Frontal cortex (tissue), 4 donors: Measurements from ENCODE around the gene ASAP3. TPM values are rescaled to one million over a fixed set of nuclear protein-coding genes. Genes with fewer than 3 reads are reported as not detected.

Experiments used
- DNase-seq, 2 donors: peaks; one replicate each; pipeline ENCODE4 v3.0.0; 2012; ENCODE audit warnings: low spot score in 2 of 2
- FAIRE-seq: peaks from 2 replicates; lab custom pipeline; 2012; peaks lifted over from hg19 to GRCh38; lab: Jason Lieb, UNC
- total RNA-seq: library from RNA; depleted of rRNA; stranded (reverse); fragments of >200 nt; gene quantifications from one replicate; pipeline ENCODE4 v1.2.3, GENCODE V29; 2014
- donor health status: control.
- donor health status: control.
- donor health status: control.

Gene ASAP3
- total RNA-seq, 1 donor from 2014 or later, result 7.7 TPM

DNA sequence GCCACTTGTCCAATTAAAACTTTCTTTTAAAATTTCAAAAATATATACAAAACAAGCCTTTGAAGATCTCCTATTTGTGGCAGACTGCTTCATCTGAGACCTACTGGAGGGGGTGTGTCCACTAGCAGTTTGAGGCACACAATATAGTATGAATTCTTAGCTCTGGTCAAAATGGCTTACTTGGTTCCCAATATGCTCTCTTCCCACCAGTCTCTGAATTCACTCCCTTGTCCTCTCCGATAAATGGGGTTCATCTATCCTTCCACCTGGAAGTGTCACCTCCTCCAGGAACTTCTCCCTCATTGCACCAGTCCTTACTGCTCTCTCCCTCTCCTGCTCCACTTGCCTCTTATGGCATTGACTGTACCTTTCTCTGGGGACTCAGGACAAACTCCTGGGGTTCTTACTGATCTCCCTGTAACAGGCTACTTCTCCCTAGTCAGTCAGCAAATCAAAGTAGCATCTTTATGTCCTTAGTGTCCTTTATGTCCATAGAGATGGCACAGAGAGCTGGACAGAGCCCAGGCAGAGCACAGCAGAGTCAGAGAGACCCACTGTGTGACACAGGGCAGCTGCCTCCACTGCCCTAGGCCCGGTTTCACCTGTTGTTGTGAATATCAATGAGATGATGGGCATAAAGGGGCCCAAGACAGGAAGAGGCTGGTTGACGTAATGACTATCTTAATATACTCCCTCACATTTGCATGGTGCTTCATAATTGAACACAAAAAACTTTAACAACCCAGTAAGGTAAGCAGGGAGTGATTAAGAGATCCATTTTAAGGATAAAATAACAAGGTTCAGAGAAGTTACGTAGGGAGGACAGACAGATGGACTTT, 3.6 kb downstream of the ASAP3 start:
- FAIRE-seq (no peak), DNase-seq (no peak)

DNA sequence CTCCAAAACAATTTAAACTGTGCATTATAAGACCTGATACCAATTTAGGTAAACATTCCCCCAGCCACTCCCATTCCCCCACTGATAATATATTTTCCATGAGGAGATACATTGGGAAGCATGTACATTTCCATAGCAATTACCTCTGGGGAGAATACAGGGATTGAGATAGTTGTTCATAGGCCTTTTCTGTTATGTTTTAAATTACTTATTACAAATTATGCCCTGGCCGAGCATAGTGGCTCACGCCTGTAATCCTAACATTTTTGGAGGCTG, 4.4 kb downstream of the ASAP3 start:
- DNase-seq (no peak), FAIRE-seq (no peak)

DNA sequence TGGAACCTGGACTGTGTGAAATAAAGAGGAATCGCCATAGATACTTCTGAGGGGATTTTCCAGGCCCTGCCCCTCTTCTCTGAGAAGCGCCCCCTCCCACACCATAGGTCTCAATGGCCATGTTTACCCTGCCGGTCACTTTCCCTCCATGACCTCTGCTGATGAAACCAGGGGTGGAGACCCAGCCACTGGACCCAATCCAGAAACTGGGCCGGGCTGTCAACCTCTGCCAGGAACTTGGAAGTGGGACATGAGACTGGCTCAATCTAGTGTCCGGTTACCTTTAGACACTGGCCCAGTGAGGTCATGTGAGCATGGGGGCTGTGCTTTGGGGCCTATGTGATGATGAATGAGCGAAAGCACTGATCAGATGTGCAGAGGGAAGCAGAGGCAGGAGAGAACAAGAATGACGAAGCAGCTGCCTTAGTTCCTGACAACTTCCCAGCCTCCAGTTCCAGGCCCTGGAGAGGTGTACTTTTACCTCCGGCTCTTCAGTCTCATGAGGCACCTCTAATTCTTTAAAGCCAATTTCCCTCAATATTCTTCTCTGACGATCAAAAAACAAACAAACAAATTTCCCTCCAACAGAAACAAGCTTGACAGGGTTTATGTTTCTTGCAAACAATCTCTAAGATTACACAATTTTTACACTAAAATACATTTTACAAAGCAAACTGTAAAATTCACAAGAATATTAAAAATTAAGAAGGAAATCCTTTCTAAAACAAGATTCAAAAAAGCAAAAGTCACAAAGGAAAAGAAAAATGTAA, 4.9 kb downstream of the ASAP3 start:
- FAIRE-seq (no peak), DNase-seq (no peak)

DNA sequence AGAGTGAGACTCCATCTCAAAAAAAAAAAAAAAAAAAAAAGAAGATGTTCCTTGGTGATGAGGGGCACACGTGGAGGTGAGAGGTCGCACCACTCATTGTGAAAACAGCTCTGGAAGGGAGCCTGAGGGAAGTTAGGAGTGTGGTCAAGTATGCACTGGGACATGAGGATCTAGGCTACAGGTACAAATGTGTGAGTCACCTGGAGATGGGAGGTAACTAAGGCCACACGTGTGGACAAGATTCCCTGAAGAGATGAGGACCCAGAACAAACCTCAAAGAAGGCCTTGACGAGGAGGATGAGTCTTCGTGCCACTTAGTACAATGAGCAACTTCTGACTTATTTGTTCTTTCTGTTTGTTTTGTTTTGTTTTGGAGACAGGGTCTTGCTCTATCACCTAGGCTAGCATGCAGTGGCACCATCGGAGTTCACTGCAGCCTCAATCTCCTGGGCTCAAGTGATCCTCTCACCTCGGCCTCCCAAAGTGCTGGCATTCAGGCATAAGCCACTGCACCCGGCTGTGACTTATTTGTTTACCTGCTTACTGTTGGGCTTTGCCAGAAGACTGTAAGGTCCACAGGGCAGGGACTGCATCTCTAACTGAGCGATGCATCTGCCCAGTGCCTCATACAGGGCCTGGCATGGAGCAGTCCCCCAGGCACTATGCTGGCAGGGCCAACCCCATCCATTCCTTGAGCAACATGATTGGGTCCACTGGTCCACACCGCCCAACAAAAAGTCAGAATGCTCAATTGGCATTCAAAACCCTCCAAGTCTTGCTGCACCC, 6.4 kb downstream of the ASAP3 start:
- FAIRE-seq, result no peak
- DNase-seq, result no peak

DNA sequence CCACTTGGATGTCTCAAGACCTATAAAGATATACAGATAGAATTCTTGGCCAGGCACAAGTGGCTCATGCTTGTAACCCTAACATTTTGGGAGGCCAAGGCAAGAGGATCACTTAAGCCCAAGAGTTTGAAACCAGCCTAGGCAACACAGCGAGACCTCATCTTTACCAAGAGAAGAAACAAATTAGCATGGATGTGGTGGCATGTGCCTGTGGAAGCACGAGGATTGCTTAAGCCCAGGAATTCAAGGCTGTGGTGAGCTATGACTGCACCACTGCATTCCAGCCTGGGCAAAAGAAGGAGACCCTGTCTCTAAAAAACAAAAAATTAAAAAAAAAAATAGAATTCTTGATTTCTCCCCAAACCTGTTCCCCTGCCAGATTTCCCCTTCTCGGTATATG, 8.3 kb downstream of the ASAP3 start:
- DNase-seq, result no peak

DNA sequence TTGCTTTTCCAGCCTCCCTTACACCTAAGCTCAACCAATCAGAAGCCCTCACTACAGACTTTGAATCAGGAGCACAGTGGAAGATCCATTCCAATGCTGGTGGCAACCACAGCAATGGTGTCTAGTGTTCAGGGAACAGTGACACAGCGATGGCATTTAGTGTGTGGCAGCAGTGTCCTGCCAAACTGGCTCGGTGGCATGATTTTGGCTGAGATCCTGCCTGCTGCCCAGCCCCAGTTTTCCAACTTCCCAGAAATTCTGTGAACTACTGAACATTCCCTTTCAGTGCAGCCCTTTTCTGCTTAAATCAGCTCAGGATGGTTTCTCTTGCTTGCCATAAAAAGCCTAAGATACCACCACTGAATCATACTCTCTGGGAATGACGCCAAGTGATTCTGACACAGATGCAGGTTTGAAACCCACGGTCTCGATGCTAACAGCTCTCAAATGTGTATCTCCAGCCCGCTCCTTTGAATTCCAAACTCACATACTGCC, 8.8 kb downstream of the ASAP3 start:
- no peak for FAIRE-seq
- DNase-seq, result no peak

More for the DNA sequence above, 8.3 kb downstream of the ASAP3 start:
- FAIRE-seq, result no peak

DNA sequence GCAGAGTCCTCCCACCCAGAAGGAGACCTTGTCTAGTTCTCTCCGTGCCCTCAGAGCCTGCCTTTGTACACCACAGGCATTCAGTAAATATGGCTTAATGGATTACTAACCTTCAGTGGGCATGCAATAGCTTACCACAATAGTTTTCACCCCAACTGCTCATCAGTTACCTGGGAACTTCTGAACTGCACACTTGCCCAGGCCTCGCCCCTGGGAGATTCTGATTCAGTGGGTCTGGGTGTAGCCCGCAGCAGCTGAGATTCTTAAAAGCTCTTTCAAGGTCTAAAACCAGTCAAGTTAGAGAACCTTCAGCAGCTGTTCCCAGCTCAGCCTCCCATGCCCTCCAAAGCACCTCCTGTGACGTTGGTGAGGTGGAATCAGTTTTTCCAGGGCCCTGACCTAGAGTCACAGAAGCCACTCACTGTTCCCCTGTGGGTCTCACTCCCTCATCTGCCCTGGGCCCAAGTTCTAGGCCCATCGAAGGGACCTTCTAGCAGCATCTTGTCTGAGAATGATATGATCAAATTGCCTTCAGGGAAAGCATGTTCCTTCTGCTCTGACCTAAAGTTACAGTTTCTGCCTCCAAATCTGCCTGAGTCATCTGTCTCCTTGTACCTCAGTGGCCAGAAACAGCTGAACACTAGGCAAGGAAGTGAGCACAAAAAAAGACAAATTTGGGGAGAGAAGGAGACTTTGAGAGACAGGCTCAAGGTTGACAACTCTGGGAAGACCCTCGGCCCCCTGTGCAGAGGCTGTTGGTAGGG, 10.8 kb downstream of the ASAP3 start:
- no peak for DNase-seq
- no peak for FAIRE-seq

DNA sequence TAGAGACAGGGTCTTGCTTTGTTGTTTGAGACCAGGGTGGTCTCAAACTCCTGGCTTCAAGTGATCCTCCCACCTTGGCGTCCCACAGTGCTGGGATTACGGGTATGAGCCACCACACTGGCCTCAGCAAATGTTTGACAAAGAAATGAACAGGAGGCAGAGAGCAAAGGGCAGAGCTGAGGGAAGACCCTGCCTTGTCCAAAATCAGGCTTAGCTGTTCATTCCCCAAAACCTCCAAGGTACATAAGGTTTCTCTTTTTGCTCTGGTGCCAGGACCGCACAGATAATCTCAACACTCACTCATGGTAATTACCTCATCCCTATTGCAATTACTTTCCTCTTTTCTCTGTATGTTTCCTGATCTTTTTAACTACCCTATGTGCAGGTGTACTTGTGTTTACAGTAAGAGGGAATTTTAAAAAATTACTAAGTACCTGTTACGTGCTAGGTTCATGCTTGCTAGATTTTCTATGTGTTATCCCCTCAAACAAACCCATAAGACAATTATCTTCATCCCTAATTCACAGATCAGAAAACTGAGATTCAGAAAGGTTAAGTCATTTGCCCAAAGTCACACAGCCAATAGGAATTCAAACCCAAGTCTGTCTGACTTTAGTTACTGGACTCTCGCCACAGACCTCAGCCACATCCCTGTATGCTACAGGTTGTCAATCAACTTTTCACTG, 11.5 kb downstream of the ASAP3 start:
- DNase-seq (no peak), FAIRE-seq (no peak)

DNA sequence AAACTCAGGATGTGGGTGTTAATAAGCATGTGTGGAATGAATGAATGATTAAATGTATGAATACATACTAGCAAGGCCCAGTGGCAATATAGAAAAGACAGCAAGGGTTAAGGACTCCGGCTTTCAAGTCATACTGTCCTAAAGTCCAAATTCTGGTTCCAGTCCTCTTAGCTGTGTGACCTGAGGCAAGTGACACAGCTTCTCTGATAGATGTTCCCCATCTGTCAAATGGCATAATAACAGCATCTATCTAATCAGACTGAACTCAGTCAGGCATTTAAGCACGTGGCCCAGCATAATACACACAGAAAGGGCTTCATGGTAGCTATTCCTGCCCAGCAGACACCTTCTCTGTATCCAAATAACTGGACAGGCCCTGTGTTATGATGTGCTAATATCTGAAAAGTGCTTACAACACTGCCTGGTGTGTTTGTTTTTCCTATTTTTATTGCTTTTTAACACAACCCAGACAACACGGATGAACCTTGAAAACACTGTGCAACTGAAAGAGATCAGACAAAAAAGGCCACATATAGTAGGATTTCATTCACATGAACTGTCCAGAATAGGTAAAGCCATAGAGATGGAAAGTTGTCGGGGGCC, 12.4 kb downstream of the ASAP3 start:
- DNase-seq (no peak), FAIRE-seq (no peak)

DNA sequence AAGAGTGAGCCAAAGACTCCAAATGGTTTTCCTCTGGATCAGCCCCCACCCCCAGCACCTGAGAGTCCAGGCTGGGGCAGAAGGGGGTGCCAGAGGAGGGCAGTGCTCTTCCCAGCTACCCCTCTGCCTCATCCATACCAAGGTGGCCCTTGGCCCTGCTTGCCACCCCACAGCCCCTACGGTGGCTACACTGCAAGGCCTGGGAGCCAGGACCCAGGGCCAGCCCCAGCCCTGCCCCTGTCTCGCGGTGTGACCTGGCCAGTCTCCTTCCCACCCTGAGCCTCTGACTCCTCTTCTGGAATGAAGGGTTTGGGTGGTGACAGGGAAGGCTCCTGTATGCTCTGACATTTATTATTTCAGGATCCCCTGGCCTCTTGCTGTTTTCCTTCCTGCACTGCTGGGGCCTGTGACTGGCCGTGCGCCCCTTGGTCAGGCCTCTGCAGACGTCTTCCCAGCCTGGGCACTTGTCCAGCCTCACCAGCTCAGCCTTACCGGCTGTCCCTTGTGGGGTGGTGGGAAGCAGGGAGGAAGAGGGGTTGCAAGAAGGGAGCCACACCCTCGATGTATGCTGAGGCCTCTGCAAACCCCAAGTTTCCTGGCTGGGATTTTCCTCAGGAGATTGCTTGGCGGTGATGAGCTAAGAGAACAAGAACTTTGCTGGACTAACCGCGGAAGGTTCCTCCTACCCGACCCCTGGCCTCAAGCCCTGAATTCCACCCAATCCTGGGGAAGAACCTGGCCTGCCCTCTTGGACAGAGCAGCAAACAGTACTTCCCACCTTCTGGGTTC, 13.5 kb downstream of the ASAP3 start:
- FAIRE-seq, result no peak
- DNase-seq, result no peak

DNA sequence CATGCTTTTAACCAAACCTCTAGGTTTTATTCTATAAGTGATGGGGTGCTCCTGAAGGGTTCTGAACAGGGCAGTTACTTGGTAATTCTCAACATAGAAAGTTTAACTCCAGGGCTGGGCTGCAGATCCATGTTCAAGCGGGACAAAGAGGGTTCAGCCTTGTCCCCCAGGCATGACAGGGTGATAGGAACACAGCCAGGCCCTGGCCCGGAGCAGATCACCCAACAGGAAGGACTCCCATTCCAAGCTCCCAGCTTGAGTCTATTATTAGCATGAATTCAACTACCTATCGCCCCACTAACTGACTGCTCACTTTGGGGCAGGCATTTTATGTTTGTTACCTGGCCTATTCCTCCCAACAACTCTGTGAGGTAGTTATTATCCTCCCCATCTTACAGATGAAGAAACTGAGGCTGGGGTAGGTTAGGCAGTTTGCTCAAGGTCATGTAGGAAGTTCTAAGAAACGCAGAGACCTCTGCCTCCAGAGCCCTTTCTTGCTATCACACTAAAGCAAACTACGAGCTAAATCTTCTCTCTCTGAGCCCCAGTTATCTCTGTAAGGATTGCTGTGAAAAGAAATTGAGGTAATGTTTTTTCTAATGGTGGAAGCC, 14.5 kb downstream of the ASAP3 start:
- DNase-seq (no peak), FAIRE-seq (no peak)

DNA sequence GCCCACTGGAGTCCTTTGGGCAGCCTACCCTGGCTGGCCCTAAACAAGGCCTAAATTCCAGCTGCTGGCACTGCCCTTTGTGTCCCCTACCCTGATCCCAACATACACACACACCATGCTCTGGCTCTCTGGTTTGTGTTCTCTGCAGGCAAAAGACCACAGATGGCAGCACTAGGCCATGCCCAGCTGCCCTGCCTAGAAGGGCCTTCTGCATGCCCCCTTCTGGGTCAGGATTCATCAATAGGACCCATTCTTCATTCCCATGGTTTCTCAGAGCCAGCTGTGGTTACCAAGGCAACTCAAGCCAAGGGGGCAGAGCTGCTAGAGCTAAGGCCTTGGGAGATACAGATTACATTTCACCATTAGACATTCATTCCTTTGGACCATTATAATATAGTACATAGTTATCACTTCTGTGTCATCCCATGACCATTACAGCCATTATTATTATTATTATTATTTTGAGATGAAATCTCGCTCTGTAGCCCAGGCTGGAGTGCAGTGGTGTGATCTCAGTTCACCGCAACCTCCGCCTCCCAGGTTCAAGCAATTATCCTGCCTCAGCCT, 17.5 kb downstream of the ASAP3 start:
- peak; percentile 40 to 44 for DNase-seq
- no peak for FAIRE-seq

DNA sequence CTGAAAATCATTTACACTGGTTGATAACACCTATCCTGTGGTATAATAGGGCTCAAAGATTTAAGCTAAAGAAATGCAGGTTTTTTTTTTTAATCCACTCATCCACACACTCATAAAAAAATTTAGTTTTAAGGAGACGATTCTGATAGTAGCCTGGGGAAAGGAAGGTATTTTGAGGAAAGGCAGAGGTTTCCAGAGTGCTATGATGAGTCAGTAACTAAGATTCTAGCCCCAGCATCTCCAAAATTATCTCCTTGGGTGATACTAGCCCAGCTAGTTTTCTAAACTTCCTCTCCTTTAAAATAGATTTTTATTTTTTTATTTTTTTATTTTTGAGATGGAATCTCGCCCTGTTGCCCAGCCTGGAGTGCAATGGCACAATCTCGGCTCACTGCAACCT, 20.7 kb downstream of the ASAP3 start:
- FAIRE-seq (no peak), DNase-seq (no peak)

DNA sequence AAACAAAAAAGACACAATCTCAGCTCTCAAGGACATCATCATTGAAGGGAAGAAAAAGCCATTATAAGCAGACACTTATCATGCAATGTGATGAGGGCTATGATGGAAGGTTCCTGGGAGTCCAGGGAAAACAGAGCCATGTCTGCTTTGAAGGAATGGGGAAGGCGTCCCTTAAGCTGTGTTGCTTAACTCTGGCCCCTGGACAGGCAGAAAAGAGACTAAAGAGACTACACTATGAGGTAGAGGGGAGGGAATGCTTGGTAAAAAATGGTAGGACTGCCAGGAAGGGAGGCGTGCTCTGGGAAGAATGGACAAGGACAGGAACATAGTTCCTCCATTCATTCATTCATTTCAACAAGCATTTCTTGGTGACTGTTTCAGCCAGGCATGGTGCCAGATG, 21.2 kb downstream of the ASAP3 start:
- FAIRE-seq (no peak), DNase-seq (no peak)

DNA sequence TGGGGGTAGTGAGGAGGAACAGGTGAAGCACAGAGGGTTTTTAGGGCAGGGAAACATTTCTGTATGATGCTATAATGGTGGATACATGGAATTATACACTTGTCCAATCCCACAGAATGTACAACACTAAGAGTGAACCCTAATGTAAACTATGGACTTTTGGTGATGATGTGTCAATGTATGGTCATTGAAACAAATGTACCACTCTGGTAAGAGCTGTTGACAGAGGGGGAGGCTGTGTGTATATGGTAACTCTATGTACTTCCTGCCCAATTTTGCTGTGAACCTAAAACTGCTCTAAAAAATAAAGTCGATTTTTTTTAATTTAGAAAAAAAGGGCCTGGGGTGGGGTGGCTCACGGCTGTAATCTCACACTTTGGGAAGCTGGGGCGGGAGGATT, 22.9 kb downstream of the ASAP3 start:
- FAIRE-seq (no peak), DNase-seq (no peak)

DNA sequence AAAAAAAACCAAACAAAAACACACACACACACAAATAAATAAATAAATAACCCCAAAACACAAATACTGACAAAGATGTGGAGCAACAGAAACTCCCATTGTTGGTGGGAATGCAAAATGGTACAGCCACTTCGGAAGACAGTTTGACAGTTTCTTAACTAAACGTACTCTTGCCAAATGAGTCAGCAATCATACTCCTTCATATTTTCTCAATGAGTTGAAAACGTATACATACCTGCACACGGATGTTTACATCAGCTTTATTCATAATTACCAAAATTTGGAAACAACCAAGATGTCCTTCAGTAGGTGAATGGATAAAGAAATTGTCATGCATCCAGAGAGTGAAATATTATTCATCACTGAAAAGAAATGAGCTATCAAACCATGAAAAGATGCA, 23.5 kb downstream of the ASAP3 start:
- FAIRE-seq, result no peak

DNA sequence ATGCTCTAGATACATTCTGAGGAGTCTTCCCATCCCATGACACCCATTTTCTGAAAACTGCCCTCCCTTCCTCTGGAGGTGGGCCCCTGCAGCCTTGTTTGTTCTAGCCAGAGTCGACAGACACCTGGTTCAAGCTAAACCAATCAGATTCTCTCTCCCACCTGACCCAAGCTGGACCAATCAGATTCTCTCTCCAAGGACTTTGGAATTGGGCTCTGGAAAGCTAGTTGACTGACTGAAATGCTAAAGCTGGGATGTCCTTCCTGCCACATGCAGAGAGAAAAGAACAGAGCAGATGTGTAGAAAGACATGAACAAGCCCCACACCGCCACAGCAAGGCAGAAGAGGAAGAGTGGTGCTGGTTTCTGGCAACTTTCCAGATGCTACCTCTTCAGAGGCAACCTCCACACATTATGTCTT, 24.6 kb downstream of the ASAP3 start:
- DNase-seq (no peak), FAIRE-seq (no peak)

More for the DNA sequence above, 23.5 kb downstream of the ASAP3 start:
- no peak for DNase-seq
